Fibroblast of lung (primary cell): ENCODE measurements around the gene URI1.

Source experiments
- EZH2 ChIP-seq: IDR thresholded peaks from 2 replicates; pipeline ENCODE4 v1.5.1; 2012; ENCODE audit warnings: low read length, control low read depth, mild to moderate bottlenecking; ENCODE audit errors: missing control alignments
- TF ChIP-seq, protein P1 (sequence below), 2 donors: IDR thresholded peaks in 1 of 2; conservative IDR thresholded peaks in 1 of 2; 1 replicate in 1 of 2; 2 replicates in 1 of 2; pipeline ENCODE4 v1.5.1; 2011 to 2012; ENCODE audit warnings: low read length in 2 of 2, control low read depth in 1 of 2, inconsistent platforms in 1 of 2, low read depth in 1 of 2, mild to moderate bottlenecking in 1 of 2

DNA sequence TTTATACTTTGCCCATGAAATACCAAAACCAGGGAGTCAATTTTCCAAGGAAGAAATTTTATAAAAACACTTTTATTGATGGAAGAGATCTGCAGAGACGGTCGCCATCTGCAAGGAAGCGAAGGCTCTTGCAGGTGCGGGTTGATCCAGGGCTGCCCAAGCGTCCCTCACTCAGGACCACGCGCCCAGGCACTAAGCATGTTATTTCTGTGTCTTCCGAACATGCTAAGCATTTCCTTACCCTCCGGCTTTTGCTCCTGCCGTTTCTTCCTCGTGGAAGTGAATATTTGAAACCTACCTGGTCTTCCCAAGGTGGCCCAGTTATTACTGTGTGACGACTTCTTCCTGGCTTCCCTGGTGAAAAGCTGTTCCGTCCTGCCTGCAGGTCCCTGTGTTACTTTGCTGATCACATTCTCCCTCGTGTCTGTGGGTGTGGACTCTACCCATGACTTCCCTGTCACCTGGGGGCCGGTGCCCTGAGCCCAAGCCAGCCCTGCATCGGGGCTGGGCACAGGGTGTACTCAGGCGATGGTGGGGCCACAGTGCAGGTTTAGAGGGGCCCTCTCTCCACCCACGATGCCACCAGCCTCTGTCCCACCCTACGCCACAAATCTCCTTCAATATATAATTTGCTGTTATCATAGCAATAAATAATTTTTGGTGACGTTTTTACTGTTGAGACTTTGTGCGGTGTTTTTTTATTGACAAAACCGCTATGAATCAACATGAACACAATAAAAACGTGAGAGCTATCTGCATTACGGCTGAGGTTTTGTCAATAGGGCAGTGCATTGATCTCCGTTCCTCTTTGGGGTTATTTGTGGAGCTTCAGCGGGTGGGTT is 119.4 kb downstream of the URI1 start:
- TF ChIP-seq, protein P1, sequence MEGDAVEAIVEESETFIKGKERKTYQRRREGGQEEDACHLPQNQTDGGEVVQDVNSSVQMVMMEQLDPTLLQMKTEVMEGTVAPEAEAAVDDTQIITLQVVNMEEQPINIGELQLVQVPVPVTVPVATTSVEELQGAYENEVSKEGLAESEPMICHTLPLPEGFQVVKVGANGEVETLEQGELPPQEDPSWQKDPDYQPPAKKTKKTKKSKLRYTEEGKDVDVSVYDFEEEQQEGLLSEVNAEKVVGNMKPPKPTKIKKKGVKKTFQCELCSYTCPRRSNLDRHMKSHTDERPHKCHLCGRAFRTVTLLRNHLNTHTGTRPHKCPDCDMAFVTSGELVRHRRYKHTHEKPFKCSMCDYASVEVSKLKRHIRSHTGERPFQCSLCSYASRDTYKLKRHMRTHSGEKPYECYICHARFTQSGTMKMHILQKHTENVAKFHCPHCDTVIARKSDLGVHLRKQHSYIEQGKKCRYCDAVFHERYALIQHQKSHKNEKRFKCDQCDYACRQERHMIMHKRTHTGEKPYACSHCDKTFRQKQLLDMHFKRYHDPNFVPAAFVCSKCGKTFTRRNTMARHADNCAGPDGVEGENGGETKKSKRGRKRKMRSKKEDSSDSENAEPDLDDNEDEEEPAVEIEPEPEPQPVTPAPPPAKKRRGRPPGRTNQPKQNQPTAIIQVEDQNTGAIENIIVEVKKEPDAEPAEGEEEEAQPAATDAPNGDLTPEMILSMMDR (conservative IDR thresholded peaks at IDR 0.05 in 1 of 2, IDR thresholded peaks at IDR 0.05 in 1 of 2; ENCODE audit: low read depth in 1 of 2, low read length in 2 of 2): no peak
- TF ChIP-seq EZH2: no peak
